GM21390 (cell line): ENCODE results near the gene KTI12.

ENCODE experiments used
- ATAC-seq: cut with Tn5 transposase; IDR thresholded peaks from one replicate; pipeline ENCODE4 v1.9.1; 2021; ENCODE audit not compliant: unreplicated experiment

KTI12 gene

GRCh38 chr1:51989582-51990477, 43.8 kb downstream of the KTI12 start:
- no peak for ATAC-seq

GRCh38 chr1:51988254-51988653, 45.4 kb downstream of the KTI12 start:
- ATAC-seq = no peak

GRCh38 chr1:51986718-51987117, 46.9 kb downstream of the KTI12 start:
- ATAC-seq = no peak

- no peak for ATAC-seq
These were observed 51.4 kb downstream of the KTI12 start for GRCh38 chr1:51982161-51982560.
